NCI-H82 treated with DMSO at 0.1 percent for 48 hours (cell line): ENCODE data around the gene DBN1.
A peak's percentile ranks its signal among the peaks of the same experiment; 100 is the strongest.

Experiments used
- DNase-seq: peaks from one replicate; lab custom pipeline; 2025; ENCODE audit not compliant: unreplicated experiment; lab: John Stamatoyannopoulos, UW

The DBN1 gene

GRCh38 chr5:177505075-177505474 lies 31.6 kb upstream of the DBN1 start:
- no peak for DNase-seq

GRCh38 chr5:177504086-177505056 lies 30.9 kb upstream of the DBN1 start:
- no peak for DNase-seq

- no peak for DNase-seq
These were observed 30.1 kb upstream of the DBN1 start for GRCh38 chr5:177503351-177504085.

GRCh38 chr5:177502886-177503285 lies 29.5 kb upstream of the DBN1 start:
- no peak for DNase-seq

- no peak for DNase-seq
These were observed 28.6 kb upstream of the DBN1 start for GRCh38 chr5:177501874-177502678.

GRCh38 chr5:177500685-177501522 lies 27.5 kb upstream of the DBN1 start:
- peak; percentile 43 for DNase-seq

GRCh38 chr5:177499842-177500241 lies 26.4 kb upstream of the DBN1 start:
- DNase-seq = no peak

GRCh38 chr5:177498013-177498787 lies 24.8 kb upstream of the DBN1 start:
- no peak for DNase-seq

- DNase-seq = peak; percentile 95
These were observed 24.0 kb upstream of the DBN1 start, which contains the start of gene PDLIM7 for GRCh38 chr5:177497292-177498012. Gene PDLIM7 (minus strand): TSS chr5:177497604. CDS start chr5:177496512, 1,092 bp downstream.

- peak; percentile 46 for DNase-seq
These were observed 23.4 kb upstream of the DBN1 start for GRCh38 chr5:177496727-177497291.

- no peak for DNase-seq
These were observed 22.8 kb upstream of the DBN1 start for GRCh38 chr5:177496070-177496726.

- no peak for DNase-seq
These were observed 22.0 kb upstream of the DBN1 start for GRCh38 chr5:177495243-177496060.

GRCh38 chr5:177494346-177495195 lies 21.1 kb upstream of the DBN1 start:
- DNase-seq = no peak

- DNase-seq = no peak
These were observed 20.4 kb upstream of the DBN1 start for GRCh38 chr5:177493795-177494345.

GRCh38 chr5:177492841-177493240 lies 19.4 kb upstream of the DBN1 start:
- DNase-seq = no peak
